GM12878 (cell line): ENCODE measurements around the gene NLRP2B. TPM values are rescaled to one million over a fixed set of nuclear protein-coding genes. Genes with fewer than 3 reads are reported as not detected.

Experiments
- ATAC-seq: fragments of 200-7000 bp; cut with Tn5 transposase; 3 replicates; pipeline ENCODE4 v1.9.1; 2020; ENCODE audit warnings: mild to moderate bottlenecking, moderate library complexity
- BruUV-seq: library from RNA; stranded (reverse); fragments of 400-500 nt; replicated peaks from 2 replicates; lab custom pipeline; 2021; lab: Mats Ljungman, UMichigan
- CTCF ChIA-PET: fragments of 300-600 bp; sonication (Branson Sonifier 250); formaldehyde crosslinking; extraction: SDS; loops from one replicate; lab custom pipeline; 2021; ENCODE audit warnings: inconsistent platforms; lab: Yijun Ruan, JAX
- POLR2A ChIA-PET: fragments of 350-600 bp; formaldehyde crosslinking; extraction: SDS; loops from one replicate; lab custom pipeline; 2021; ENCODE audit warnings: inconsistent platforms; lab: Charles Lee
- RAD21 ChIA-PET: fragments of 300-600 bp; sonication (Branson Sonifier 250); formaldehyde crosslinking; loops from one replicate; lab custom pipeline; 2023; ENCODE audit warnings: antibody characterized with exemption; ENCODE audit not compliant: unreplicated experiment; lab: Charles Lee
- SMC1A ChIA-PET: fragments of 300-600 bp; sonication (Branson Sonifier 250); formaldehyde crosslinking; loops from one replicate; lab custom pipeline; 2023; ENCODE audit not compliant: unreplicated experiment, uncharacterized antibody; lab: Charles Lee
- DNase-seq: peaks from one replicate; pipeline ENCODE4 v3.0.0-alpha.2; 2011; ENCODE audit warnings: low read depth, low spot score
- FAIRE-seq: peaks from 3 replicates; lab custom pipeline; 2011; peaks lifted over from hg19 to GRCh38; lab: Jason Lieb, UNC
- H2AFZ ChIP-seq: 2 replicates; pipeline ENCODE4 v1.6.0; 2011; ENCODE audit warnings: low read depth, low read length, control low read depth; ENCODE audit not compliant: control insufficient read depth
- H3K27ac ChIP-seq: 2 replicates; pipeline ENCODE4 v1.5.1; 2011; ENCODE audit warnings: control low read depth; ENCODE audit not compliant: control insufficient read depth, insufficient read depth
- H3K27me3 ChIP-seq, 2 experiments: replicated peaks in 1 of 2; 2 replicates each; pipeline versions ENCODE4 v1.6.0 to v1.6.1; 2011; ENCODE audit warnings: low read length in 1 of 2; ENCODE audit not compliant: control insufficient read depth in 2 of 2, insufficient read depth in 2 of 2
- H3K36me3 ChIP-seq, 2 experiments: 2 replicates each; pipeline ENCODE4 v1.5.1; 2011; ENCODE audit warnings: low read length in 1 of 2; ENCODE audit not compliant: control insufficient read depth in 2 of 2, insufficient read depth in 2 of 2
- H3K4me1 ChIP-seq: 2 replicates; pipeline ENCODE4 v1.6.1; 2011; ENCODE audit warnings: mild to moderate bottlenecking, low read length, moderate library complexity, mixed read lengths; ENCODE audit not compliant: control insufficient read depth, insufficient read depth
- H3K4me2 ChIP-seq: 2 replicates; pipeline ENCODE4 v1.6.0; 2011; ENCODE audit warnings: control low read depth; ENCODE audit not compliant: control insufficient read depth, insufficient read depth
- H3K4me3 ChIP-seq: fragments of 200-600 bp; sonication (generic); 2 replicates; pipeline ENCODE4 v1.5.1; 2016
- H3K79me2 ChIP-seq: 2 replicates; pipeline ENCODE4 v1.6.0; 2011; ENCODE audit warnings: low read length; ENCODE audit not compliant: control insufficient read depth, insufficient read depth
- H3K9ac ChIP-seq: 2 replicates; pipeline ENCODE4 v1.8.0; 2011; ENCODE audit warnings: low read length, control low read depth, mixed read lengths; ENCODE audit not compliant: control insufficient read depth, insufficient read depth
- H3K9me3 ChIP-seq: replicated peaks from 3 replicates; pipeline ENCODE4 v1.5.1; 2011; ENCODE audit warnings: mild to moderate bottlenecking, low read length; ENCODE audit not compliant: control insufficient read depth, insufficient read depth
- H4K20me1 ChIP-seq: 2 replicates; pipeline ENCODE4 v1.6.0; 2011; ENCODE audit not compliant: control insufficient read depth, insufficient read depth
- ATF7 ChIP-seq: fragments of 450-650 bp; IDR thresholded peaks from 2 replicates; pipeline ENCODE4 v1.6.1; 2016; ENCODE audit warnings: low read depth, mild to moderate bottlenecking
- EED ChIP-seq: sonication (generic); IDR thresholded peaks from 2 replicates; pipeline ENCODE4 v1.6.1; 2016; ENCODE audit warnings: antibody characterized with exemption, low read depth
- EZH2 ChIP-seq: IDR thresholded peaks from 2 replicates; pipeline ENCODE4 v1.6.1; 2012; ENCODE audit warnings: low read depth, mild to moderate bottlenecking, control low read depth, inconsistent platforms, low read length, borderline replicate concordance; ENCODE audit not compliant: control insufficient read depth
- SIN3A ChIP-seq: IDR thresholded peaks from 2 replicates; pipeline ENCODE4 v1.6.1; 2012; ENCODE audit warnings: low read depth, low read length, improper control_type of control experiment
- STAT1 ChIP-seq: fragments of 450-650 bp; conservative IDR thresholded peaks from 2 replicates; pipeline ENCODE4 v1.6.1; 2014; ENCODE audit warnings: antibody characterized with exemption, mild to moderate bottlenecking
- STAT3 ChIP-seq: IDR thresholded peaks from 2 replicates; pipeline ENCODE4 v1.6.1; 2011; ENCODE audit warnings: low read depth, low read length, improper control_type of control experiment
- WRNIP1 ChIP-seq: IDR thresholded peaks from 2 replicates; pipeline ENCODE4 v1.6.1; 2011; ENCODE audit warnings: low read depth, low read length, improper control_type of control experiment, borderline replicate concordance
- WGBS: methylation state at CpG from one replicate; pipeline ENCODE4 v1.1.6; 2016; ENCODE audit warnings: low lambda C conversion rate; ENCODE audit not compliant: insufficient replicate concordance, insufficient coverage; ENCODE audit errors: missing lambda C conversion rate; 5-methylcytosine and 5-hydroxymethylcytosine counted together
- in situ Hi-C: fragments of 300-500 bp; cut with MboI; formaldehyde crosslinking; loops from 9 replicates; pipeline ENCODE4 v1.14.3; 2018; ENCODE audit warnings: mixed read lengths
- intact Hi-C: fragments of 100-400 bp; cut with micrococcal nuclease; formaldehyde crosslinking; loops from one replicate; pipeline ENCODE4 v1.14.2; 2022; ENCODE audit not compliant: unreplicated experiment
- polyA plus RNA-seq, 11 experiments: library from polyadenylated mRNA; depleted of rRNA in 4 of 11; unstranded in 6 of 11; stranded (reverse) in 5 of 11; fragments of >200 nt; fragmentation: Nextera tagmentation in 4 of 11; fragmentation: Illumina TruSeq in 1 of 11; extraction: Ambion mirVana in 4 of 11; extraction: Trizol in 1 of 11; gene quantifications; 1 replicate in 1 of 11; 2 replicates in 10 of 11; pipeline versions ENCODE4 v1.2.1 to v1.2.3, GENCODE V29; 2011 to 2016; ENCODE audit warnings: inconsistent platforms in 2 of 11, missing spikeins in 2 of 11, low read depth in 1 of 11
- total RNA-seq, 4 experiments: library from RNA; depleted of rRNA in 3 of 4; stranded (reverse); fragments of >200 nt in 3 of 4; fragmentation: Illumina TruSeq in 1 of 4; extraction: Trizol in 1 of 4; gene quantifications; 2 replicates each; pipeline versions ENCODE4 v1.2.1 to v1.2.3, GENCODE V29; 2013 to 2021
- TF ChIP-seq, protein P1 (sequence below): fragments of 150-350 bp; IDR thresholded peaks from 2 replicates; pipeline ENCODE4 v1.6.1; 2016; ENCODE audit warnings: low read depth, low read length
- TF ChIP-seq, protein P2 (sequence below): fragments of 450-650 bp; formaldehyde crosslinking; IDR thresholded peaks from 2 replicates; pipeline ENCODE4 v1.4.0; 2022; ENCODE audit warnings: mild to moderate bottlenecking, moderate library complexity

NLRP2B gene
- total and polyA plus RNA-seq, 10 of the 15 experiments (the other 5 are each of a cell fraction or from before 2014, with no cell fraction given) = not detected

DNA sequence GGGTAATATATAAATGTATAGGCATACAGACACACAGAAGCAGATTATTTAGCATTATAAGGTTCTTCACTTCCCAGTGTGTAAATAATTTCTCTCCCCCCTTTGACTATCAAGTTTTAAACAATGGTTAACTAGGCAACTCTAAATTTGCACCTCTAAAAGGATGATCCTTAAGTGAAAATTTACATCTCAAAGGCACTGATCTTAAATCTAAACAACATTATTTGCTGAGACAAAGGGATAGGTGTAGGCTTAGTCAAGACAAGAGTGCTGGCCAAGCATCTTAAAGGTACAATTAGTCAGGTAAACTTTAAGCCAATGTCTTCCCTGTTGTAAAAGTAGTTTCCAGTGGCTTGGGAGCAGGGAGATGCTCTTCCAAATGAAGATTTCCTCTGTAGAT, 33.0 kb downstream of the NLRP2B start:
- ChIA-PET POLR2A (no interaction called here), CTCF (no interaction called here), SMC1A (no interaction called here), RAD21 (no interaction called here)
- no peaks in the 10 kb centered on the region for H3K9me3 ChIP-seq
- ATAC-seq (no peak), DNase-seq (no peak), FAIRE-seq (no peak)
- no peaks in the 10 kb centered on the region for H3K36me3 ChIP-seq
- H3K4me3 ChIP-seq = no peak overlapping the region
- no TSS peak for BruUV-seq
- no peak overlapping the region for H2AFZ ChIP-seq
- intact Hi-C loops = no loop called here
- H3K4me1 ChIP-seq = no peaks in the 10 kb centered on the region
- in situ Hi-C loops = no loop called here
- H3K27me3 ChIP-seq = no peaks in the 10 kb centered on the region
- no peaks in the 10 kb centered on the region for H3K79me2 ChIP-seq
- no peaks in the 10 kb centered on the region for H4K20me1 ChIP-seq
- H3K4me2 ChIP-seq = no peak overlapping the region
- no peak overlapping the region for H3K27ac ChIP-seq
- no peak overlapping the region for H3K9ac ChIP-seq
- TF ChIP-seq EED = no peak

DNA sequence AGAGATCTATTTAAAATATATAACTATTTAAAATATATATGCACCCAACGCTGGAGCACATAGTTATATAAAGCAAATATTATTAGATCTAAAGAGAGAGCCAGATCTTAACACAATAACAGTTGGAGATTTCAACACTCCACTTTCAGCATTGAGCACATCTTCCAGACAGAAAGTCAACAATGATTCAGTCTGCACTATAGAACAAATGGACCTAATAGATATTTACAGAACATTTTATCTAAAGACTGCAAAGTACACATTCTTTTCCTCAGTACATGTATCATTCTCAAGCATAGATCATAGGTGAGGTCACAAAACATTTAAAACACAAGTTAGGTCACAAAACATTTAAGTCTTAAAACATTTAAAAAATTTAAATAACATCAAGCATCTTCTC, 36.4 kb downstream of the NLRP2B start:
- no peaks in the 10 kb centered on the region for H4K20me1 ChIP-seq
- in situ Hi-C loops = no loop called here
- DNase-seq = no peak
- ChIA-PET RAD21 (no interaction called here), CTCF (no interaction called here), POLR2A (no interaction called here), SMC1A (no interaction called here)
- H3K79me2 ChIP-seq = no peaks in the 10 kb centered on the region
- FAIRE-seq = no peak
- no peaks in the 10 kb centered on the region for H3K9me3 ChIP-seq
- BruUV-seq = no TSS peak
- H2AFZ ChIP-seq = no peak overlapping the region
- H3K4me1 ChIP-seq = no peaks in the 10 kb centered on the region
- 0% methylated on average over 1 of the region's 1 CpG for WGBS
- intact Hi-C loops = no loop called here
- H3K4me3 ChIP-seq = no peak overlapping the region
- H3K4me2 ChIP-seq = no peak overlapping the region
- H3K27me3 ChIP-seq = no peaks in the 10 kb centered on the region
- no peak overlapping the region for H3K9ac ChIP-seq
- ATAC-seq = no peak
- H3K27ac ChIP-seq = no peak overlapping the region
- no peaks in the 10 kb centered on the region for H3K36me3 ChIP-seq
- TF ChIP-seq STAT1 (no peak), SIN3A (no peak), ATF7 (no peak), STAT3 (no peak), WRNIP1 (no peak), EZH2 (no peak)
- TF ChIP-seq, protein P1, sequence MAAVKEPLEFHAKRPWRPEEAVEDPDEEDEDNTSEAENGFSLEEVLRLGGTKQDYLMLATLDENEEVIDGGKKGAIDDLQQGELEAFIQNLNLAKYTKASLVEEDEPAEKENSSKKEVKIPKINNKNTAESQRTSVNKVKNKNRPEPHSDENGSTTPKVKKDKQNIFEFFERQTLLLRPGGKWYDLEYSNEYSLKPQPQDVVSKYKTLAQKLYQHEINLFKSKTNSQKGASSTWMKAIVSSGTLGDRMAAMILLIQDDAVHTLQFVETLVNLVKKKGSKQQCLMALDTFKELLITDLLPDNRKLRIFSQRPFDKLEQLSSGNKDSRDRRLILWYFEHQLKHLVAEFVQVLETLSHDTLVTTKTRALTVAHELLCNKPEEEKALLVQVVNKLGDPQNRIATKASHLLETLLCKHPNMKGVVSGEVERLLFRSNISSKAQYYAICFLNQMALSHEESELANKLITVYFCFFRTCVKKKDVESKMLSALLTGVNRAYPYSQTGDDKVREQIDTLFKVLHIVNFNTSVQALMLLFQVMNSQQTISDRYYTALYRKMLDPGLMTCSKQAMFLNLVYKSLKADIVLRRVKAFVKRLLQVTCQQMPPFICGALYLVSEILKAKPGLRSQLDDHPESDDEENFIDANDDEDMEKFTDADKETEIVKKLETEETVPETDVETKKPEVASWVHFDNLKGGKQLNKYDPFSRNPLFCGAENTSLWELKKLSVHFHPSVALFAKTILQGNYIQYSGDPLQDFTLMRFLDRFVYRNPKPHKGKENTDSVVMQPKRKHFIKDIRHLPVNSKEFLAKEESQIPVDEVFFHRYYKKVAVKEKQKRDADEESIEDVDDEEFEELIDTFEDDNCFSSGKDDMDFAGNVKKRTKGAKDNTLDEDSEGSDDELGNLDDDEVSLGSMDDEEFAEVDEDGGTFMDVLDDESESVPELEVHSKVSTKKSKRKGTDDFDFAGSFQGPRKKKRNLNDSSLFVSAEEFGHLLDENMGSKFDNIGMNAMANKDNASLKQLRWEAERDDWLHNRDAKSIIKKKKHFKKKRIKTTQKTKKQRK = no peak
- TF ChIP-seq, protein P2, sequence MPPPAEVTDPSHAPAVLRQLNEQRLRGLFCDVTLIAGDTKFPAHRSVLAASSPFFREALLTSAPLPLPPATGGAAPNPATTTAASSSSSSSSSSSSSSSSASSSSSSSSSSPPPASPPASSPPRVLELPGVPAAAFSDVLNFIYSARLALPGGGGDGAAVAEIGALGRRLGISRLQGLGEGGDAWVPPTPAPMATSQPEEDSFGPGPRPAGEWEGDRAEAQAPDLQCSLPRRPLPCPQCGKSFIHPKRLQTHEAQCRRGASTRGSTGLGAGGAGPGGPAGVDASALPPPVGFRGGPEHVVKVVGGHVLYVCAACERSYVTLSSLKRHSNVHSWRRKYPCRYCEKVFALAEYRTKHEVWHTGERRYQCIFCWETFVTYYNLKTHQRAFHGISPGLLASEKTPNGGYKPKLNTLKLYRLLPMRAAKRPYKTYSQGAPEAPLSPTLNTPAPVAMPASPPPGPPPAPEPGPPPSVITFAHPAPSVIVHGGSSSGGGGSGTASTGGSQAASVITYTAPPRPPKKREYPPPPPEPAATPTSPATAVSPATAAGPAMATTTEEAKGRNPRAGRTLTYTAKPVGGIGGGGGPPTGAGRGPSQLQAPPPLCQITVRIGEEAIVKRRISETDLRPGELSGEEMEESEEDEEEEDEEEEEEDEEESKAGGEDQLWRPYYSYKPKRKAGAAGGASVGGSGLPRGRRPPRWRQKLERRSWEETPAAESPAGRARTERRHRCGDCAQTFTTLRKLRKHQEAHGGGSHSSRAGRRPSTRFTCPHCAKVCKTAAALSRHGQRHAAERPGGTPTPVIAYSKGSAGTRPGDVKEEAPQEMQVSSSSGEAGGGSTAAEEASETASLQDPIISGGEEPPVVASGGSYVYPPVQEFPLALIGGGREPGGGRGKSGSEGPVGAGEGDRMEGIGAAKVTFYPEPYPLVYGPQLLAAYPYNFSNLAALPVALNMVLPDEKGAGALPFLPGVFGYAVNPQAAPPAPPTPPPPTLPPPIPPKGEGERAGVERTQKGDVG (CRISPR knock-in tag) = no peak
